ENCODE measurements around the gene CAMK2B.

- TF ChIP-seq, protein P1, sequence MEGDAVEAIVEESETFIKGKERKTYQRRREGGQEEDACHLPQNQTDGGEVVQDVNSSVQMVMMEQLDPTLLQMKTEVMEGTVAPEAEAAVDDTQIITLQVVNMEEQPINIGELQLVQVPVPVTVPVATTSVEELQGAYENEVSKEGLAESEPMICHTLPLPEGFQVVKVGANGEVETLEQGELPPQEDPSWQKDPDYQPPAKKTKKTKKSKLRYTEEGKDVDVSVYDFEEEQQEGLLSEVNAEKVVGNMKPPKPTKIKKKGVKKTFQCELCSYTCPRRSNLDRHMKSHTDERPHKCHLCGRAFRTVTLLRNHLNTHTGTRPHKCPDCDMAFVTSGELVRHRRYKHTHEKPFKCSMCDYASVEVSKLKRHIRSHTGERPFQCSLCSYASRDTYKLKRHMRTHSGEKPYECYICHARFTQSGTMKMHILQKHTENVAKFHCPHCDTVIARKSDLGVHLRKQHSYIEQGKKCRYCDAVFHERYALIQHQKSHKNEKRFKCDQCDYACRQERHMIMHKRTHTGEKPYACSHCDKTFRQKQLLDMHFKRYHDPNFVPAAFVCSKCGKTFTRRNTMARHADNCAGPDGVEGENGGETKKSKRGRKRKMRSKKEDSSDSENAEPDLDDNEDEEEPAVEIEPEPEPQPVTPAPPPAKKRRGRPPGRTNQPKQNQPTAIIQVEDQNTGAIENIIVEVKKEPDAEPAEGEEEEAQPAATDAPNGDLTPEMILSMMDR (optimal IDR thresholded peaks at IDR 0.05 in 1 of 3, IDR thresholded peaks at IDR 0.05 in 1 of 3, conservative IDR thresholded peaks at IDR 0.05 in 1 of 3; ENCODE audit: extremely low read depth in 1 of 3, insufficient read depth in 2 of 3, low read length in 3 of 3), result no peak
- no peak for TF ChIP-seq EZH2 (IDR thresholded peaks at IDR 0.05; ENCODE audit: low read length)
Observed at GRCh38 chr7:44322631-44323363, 2.6 kb downstream of the CAMK2B start.
